VCaP (cell line): ENCODE data around the gene MAP7.
"Not testable (repeated sequence)": the region's sequence is repeated elsewhere in the genome, so short reads cannot be mapped to it uniquely, and the experiment has no call there.

ENCODE experiments used
- H3K27ac ChIP-seq: fragments of 450-650 bp; 2 replicates; pipeline ENCODE4 v1.5.1; 2017
- TF ChIP-seq, protein P1 (sequence below): fragments of 450-650 bp; conservative IDR thresholded peaks from 2 replicates; pipeline ENCODE4 v1.5.1; 2017; ENCODE audit warnings: mild to moderate bottlenecking, moderate library complexity

Gene MAP7

GRCh38 chr6:136491754-136492153 lies 58.5 kb downstream of the MAP7 start:
- no peak overlapping the region for H3K27ac ChIP-seq
- TF ChIP-seq, protein P1, sequence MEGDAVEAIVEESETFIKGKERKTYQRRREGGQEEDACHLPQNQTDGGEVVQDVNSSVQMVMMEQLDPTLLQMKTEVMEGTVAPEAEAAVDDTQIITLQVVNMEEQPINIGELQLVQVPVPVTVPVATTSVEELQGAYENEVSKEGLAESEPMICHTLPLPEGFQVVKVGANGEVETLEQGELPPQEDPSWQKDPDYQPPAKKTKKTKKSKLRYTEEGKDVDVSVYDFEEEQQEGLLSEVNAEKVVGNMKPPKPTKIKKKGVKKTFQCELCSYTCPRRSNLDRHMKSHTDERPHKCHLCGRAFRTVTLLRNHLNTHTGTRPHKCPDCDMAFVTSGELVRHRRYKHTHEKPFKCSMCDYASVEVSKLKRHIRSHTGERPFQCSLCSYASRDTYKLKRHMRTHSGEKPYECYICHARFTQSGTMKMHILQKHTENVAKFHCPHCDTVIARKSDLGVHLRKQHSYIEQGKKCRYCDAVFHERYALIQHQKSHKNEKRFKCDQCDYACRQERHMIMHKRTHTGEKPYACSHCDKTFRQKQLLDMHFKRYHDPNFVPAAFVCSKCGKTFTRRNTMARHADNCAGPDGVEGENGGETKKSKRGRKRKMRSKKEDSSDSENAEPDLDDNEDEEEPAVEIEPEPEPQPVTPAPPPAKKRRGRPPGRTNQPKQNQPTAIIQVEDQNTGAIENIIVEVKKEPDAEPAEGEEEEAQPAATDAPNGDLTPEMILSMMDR, result no peak

- no peak overlapping the region for H3K27ac ChIP-seq
- TF ChIP-seq, protein P1, result no peak
Measured at GRCh38 chr6:136491251-136491650, 59.0 kb downstream of the MAP7 start.

DNA sequence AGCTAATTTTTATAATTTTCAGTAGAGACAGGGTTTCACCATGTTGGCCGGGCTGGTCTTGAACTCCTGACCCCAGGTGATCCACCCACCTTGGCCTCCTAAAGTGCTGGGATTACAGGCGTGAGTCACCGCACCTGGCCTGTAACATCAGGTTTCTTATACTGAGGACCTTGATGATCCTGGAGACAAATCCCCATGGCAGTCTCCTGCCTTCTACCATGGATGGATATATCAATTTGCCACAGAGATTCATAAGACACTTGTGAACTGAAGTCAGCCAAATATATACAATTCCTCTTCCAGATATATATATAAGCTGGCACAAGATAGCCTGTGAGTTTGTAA lies 60.6 kb downstream of the MAP7 start:
- H3K27ac ChIP-seq, result not testable (repeated sequence)

- TF ChIP-seq, protein P1, result no peak
- no peak overlapping the region for H3K27ac ChIP-seq
Measured at GRCh38 chr6:136487759-136488425, 62.3 kb downstream of the MAP7 start.

DNA sequence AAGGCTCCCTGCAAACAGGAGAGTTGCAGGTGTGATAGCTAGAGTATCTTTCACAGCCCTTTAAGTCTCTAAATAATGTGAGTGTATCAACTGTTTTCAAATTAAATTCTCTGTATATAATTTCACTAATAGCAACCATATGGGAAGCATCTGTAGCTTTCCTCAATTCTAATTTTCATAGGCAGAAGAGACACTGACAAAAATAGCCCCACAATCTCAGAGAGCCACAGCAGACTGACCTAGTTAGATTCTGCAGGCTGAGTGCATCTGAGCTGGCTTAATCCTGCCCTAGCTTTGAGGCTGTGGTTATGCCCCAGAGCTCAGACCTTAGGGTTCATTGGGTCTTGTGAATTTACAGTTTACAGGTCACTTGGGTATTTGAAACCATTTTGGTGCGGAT lies 63.9 kb downstream of the MAP7 start:
- TF ChIP-seq, protein P1, result no peak
- no peak overlapping the region for H3K27ac ChIP-seq

GRCh38 chr6:136483906-136484305 lies 66.3 kb downstream of the MAP7 start:
- TF ChIP-seq, protein P1, result no peak
- no peak overlapping the region for H3K27ac ChIP-seq

- not testable (repeated sequence) for H3K27ac ChIP-seq
Measured at GRCh38 chr6:136483005-136483404, 67.2 kb downstream of the MAP7 start.

GRCh38 chr6:136477548-136477947 lies 72.7 kb downstream of the MAP7 start:
- TF ChIP-seq, protein P1, result no peak
- no peak overlapping the region for H3K27ac ChIP-seq

DNA sequence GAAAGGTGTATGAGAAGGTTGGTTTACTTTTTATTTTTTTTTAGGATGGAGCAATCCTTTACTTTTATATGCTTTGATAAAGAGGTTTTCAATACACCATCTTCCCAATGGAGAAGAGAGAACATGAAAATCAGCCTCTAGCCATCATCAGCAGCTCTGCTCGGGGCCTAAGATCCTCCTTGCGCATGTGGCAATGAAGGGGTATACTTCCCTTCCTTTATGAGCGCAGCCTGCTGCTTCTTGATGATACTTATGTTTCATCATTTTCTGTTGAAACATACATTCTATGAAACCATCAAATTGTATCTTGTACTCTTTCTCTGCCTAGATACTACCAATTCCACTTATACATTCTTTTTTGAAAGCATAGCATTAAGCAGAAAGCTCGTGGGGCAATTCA lies 74.5 kb downstream of the MAP7 start:
- H3K27ac ChIP-seq, result no peak overlapping the region
- TF ChIP-seq, protein P1, result no peak
